ENCODE results near the gene JAKMIP2. TPM values are rescaled to one million over a fixed set of nuclear protein-coding genes. Genes with fewer than 3 reads are reported as not detected.
"Not testable (repeated sequence)": the region's sequence is repeated elsewhere in the genome, so short reads cannot be mapped to it uniquely, and the experiment has no call there.

JAKMIP2 gene
- total RNA-seq, 2 donors from 2014 or later, result 1.2 to 6.3 TPM

DNA sequence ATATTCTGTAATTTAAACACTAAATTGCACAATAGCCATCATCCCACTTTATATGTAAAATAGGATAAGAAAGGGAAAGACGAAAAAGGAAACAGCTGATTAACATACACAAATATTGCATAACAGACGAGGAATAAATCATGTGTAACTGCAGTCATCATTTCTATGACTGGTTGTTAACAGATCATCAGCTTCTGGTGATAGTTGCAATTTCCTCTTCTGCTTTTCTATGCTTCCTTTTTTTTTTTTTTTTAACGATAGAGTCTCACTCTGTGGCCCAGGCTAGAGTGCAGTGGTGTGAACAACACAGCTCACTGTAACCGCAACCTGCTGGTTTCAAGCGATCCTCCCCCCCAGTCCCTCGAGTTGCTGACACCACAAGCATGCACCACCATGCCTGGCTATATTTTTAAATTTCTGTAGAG, 22.5 kb upstream of the JAKMIP2 start:
- no peaks in the 10 kb centered on the region for H3K9me3 Mint-ChIP-seq
- H3K36me3 Mint-ChIP-seq (ENCODE audit: insufficient read depth in 2 of 2), result no peaks in the 10 kb centered on the region
- no peaks in the 10 kb centered on the region for H3K27me3 Mint-ChIP-seq (ENCODE audit: low read depth)
- H3K4me1 Mint-ChIP-seq (ENCODE audit: low read depth), result no peaks in the 10 kb centered on the region
- H3K27ac Mint-ChIP-seq, result no peak overlapping the region
- H3K4me3 Mint-ChIP-seq, result no peak overlapping the region
- peak; percentile 54 to 64 for ATAC-seq (replicated peaks in 1 of 2)
- peak in 1 of 2 donors; percentile 31 for DNase-seq

DNA sequence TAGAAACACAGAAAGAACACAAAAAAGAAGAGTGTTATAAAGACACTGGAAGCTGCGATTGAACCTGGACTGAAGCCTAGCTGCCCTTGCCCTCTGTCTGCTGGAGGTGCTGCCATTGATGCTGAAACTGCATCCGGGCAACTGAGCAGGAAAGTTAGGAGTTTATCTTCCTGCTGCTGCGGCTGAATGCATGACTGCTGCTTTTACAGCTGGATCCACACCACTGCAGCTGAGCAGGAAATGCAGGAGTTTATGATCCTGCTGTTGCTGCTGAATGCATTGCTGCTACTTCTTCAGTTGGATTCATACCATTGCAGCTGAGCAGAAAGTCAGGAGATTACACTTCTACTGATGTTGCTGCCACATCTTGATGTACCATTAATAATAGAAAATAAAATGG, 21.8 kb upstream of the JAKMIP2 start:
- Mint-ChIP-seq H3K27ac (no peak overlapping the region), H3K4me1 (ENCODE audit: low read depth) (no peaks in the 10 kb centered on the region), H3K9me3 (no peaks in the 10 kb centered on the region), H3K4me3 (no peak overlapping the region), H3K36me3 (ENCODE audit: insufficient read depth in 2 of 2) (no peaks in the 10 kb centered on the region), H3K27me3 (ENCODE audit: low read depth) (no peaks in the 10 kb centered on the region)
- DNase-seq (no peak), ATAC-seq (replicated peaks in 1 of 2) (no peak)

DNA sequence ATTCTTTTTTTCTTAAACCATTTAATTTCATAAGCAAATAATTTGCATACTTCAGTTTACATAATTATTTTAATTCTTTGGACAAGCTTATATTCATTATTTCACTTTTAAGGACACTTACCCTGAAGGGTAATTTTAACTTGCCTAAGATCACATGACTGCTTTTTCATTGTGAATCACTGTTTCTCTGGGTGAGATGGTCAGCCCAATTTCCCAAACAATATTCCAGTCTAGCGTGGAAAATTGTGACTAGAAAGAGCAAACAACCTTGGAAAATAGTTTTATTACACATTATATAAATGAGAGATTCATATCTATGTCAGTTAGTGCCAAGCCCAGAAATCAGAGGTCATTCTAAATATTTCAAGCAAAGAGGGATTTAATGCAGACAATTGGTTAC, 21.4 kb upstream of the JAKMIP2 start:
- no peak overlapping the region for H3K27ac Mint-ChIP-seq
- no peaks in the 10 kb centered on the region for H3K27me3 Mint-ChIP-seq (ENCODE audit: low read depth)

DNA sequence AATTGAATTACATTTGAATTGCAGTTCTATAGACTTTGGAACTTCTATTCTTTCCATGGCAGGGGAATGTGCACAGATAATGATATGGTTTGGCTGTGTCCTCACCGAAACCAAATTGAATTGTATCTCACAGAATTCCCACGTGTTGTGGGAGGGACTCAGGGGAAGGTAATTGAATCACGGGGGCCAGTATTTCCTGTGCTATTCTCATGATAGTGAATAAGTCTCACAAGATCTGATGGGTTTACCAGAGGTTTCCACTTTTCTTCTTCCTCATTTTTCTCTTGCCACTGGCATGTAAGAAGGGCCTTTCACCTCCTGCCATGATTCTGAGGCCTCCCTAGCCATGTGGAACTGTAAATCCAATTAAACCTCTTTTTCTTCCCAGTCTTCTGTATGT, 20.6 kb upstream of the JAKMIP2 start:
- ATAC-seq (replicated peaks in 1 of 2); H3K27ac Mint-ChIP-seq; H3K9me3 Mint-ChIP-seq; H3K4me3 Mint-ChIP-seq; H3K27me3 Mint-ChIP-seq (ENCODE audit: low read depth); H3K4me1 Mint-ChIP-seq (ENCODE audit: low read depth); H3K36me3 Mint-ChIP-seq (ENCODE audit: insufficient read depth in 2 of 2); DNase-seq: not testable (repeated sequence)

More for the DNA sequence above, 21.4 kb upstream of the JAKMIP2 start:
- no peak for DNase-seq
- ATAC-seq (replicated peaks in 1 of 2), result no peak
- H3K36me3 Mint-ChIP-seq (ENCODE audit: insufficient read depth in 2 of 2), result no peaks in the 10 kb centered on the region
- H3K4me1 Mint-ChIP-seq (ENCODE audit: low read depth), result no peaks in the 10 kb centered on the region
- H3K4me3 Mint-ChIP-seq, result no peak overlapping the region
- no peaks in the 10 kb centered on the region for H3K9me3 Mint-ChIP-seq

GRCh38 chr5:147801461-147801860, 18.9 kb upstream of the JAKMIP2 start:
- no peaks in the 10 kb centered on the region for H3K36me3 Mint-ChIP-seq (ENCODE audit: insufficient read depth in 2 of 2)
- no peak for ATAC-seq (replicated peaks in 1 of 2)

GRCh38 chr5:147800491-147800890, 18.0 kb upstream of the JAKMIP2 start:
- H3K27me3 Mint-ChIP-seq (ENCODE audit: low read depth), result no peaks in the 10 kb centered on the region
- no peaks in the 10 kb centered on the region for H3K9me3 Mint-ChIP-seq
- no peaks in the 10 kb centered on the region for H3K36me3 Mint-ChIP-seq (ENCODE audit: insufficient read depth in 2 of 2)
- H3K4me3 Mint-ChIP-seq, result no peak overlapping the region
- H3K4me1 Mint-ChIP-seq (ENCODE audit: low read depth), result no peaks in the 10 kb centered on the region
- no peak overlapping the region for H3K27ac Mint-ChIP-seq
- no peak for ATAC-seq (replicated peaks in 1 of 2)
- DNase-seq, result no peak

More at GRCh38 chr5:147801461-147801860, 18.9 kb upstream of the JAKMIP2 start:
- H3K4me3 Mint-ChIP-seq, result no peak overlapping the region
- H3K27ac Mint-ChIP-seq, result no peak overlapping the region
- no peaks in the 10 kb centered on the region for H3K9me3 Mint-ChIP-seq
- H3K27me3 Mint-ChIP-seq (ENCODE audit: low read depth), result no peaks in the 10 kb centered on the region
- no peak for DNase-seq
- H3K4me1 Mint-ChIP-seq (ENCODE audit: low read depth), result no peaks in the 10 kb centered on the region

GRCh38 chr5:147796556-147797308, 14.2 kb upstream of the JAKMIP2 start:
- ATAC-seq (replicated peaks in 1 of 2) (no peak), DNase-seq (no peak)
- Mint-ChIP-seq H3K27me3 (ENCODE audit: low read depth) (no peaks in the 10 kb centered on the region), H3K27ac (no peak overlapping the region), H3K4me1 (ENCODE audit: low read depth) (no peaks in the 10 kb centered on the region), H3K36me3 (ENCODE audit: insufficient read depth in 2 of 2) (no peaks in the 10 kb centered on the region), H3K9me3 (no peaks in the 10 kb centered on the region), H3K4me3 (no peak overlapping the region)

DNA sequence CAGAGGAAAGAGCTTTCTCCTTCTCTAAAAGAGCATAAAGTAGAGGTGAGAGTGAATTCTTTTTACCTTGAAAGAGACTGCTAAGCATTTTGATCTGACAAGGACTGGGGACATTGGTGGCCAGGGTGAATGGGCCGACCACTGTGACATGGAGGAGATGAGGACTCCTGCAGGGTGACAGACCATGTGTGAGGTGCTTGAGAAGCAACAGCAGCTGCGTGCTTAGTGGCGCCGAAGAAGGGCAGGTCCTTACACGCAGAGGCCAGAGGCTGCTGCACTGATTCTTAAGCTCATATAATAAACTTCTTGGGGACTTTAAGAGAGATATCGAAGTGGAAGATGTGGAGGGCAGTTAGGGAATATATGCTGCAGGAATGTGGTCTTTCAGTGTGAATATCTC, 8.7 kb upstream of the JAKMIP2 start:
- Mint-ChIP-seq H3K9me3 (no peaks in the 10 kb centered on the region), H3K27me3 (ENCODE audit: low read depth) (no peaks in the 10 kb centered on the region), H3K4me1 (ENCODE audit: low read depth) (no peaks in the 10 kb centered on the region), H3K27ac (no peak overlapping the region), H3K36me3 (ENCODE audit: insufficient read depth in 2 of 2) (no peaks in the 10 kb centered on the region), H3K4me3 (no peak overlapping the region)
- ATAC-seq (replicated peaks in 1 of 2), result no peak
- no peak for DNase-seq

- Mint-ChIP-seq H3K27ac (no peak overlapping the region), H3K27me3 (ENCODE audit: low read depth) (no peaks in the 10 kb centered on the region), H3K4me3 (no peak overlapping the region), H3K4me1 (ENCODE audit: low read depth) (no peaks in the 10 kb centered on the region), H3K9me3 (no peaks in the 10 kb centered on the region), H3K36me3 (ENCODE audit: insufficient read depth in 2 of 2) (no peaks in the 10 kb centered on the region)
- ATAC-seq (replicated peaks in 1 of 2) (no peak), DNase-seq (no peak)
Observed at GRCh38 chr5:147789820-147790219, 7.3 kb upstream of the JAKMIP2 start.

- no peak for ATAC-seq (replicated peaks in 1 of 2)
- Mint-ChIP-seq H3K9me3 (no peaks in the 10 kb centered on the region), H3K4me3 (no peak overlapping the region), H3K27me3 (ENCODE audit: low read depth) (no peaks in the 10 kb centered on the region), H3K4me1 (ENCODE audit: low read depth) (no peaks in the 10 kb centered on the region), H3K36me3 (ENCODE audit: insufficient read depth in 2 of 2) (no peaks in the 10 kb centered on the region), H3K27ac (no peak overlapping the region)
- DNase-seq, result no peak
Observed at GRCh38 chr5:147788023-147788422, 5.5 kb upstream of the JAKMIP2 start.

GRCh38 chr5:147786142-147786541, 3.6 kb upstream of the JAKMIP2 start:
- H3K36me3 Mint-ChIP-seq (ENCODE audit: insufficient read depth in 2 of 2), result no peaks in the 10 kb centered on the region
- DNase-seq, result no peak
- no peak overlapping the region for H3K4me3 Mint-ChIP-seq
- peaks cover 7% of the 10 kb centered on the region for H3K4me1 Mint-ChIP-seq (ENCODE audit: low read depth)
- no peaks in the 10 kb centered on the region for H3K9me3 Mint-ChIP-seq
- no peak overlapping the region for H3K27ac Mint-ChIP-seq
- no peak for ATAC-seq (replicated peaks in 1 of 2)
- H3K27me3 Mint-ChIP-seq (ENCODE audit: low read depth), result no peaks in the 10 kb centered on the region

DNA sequence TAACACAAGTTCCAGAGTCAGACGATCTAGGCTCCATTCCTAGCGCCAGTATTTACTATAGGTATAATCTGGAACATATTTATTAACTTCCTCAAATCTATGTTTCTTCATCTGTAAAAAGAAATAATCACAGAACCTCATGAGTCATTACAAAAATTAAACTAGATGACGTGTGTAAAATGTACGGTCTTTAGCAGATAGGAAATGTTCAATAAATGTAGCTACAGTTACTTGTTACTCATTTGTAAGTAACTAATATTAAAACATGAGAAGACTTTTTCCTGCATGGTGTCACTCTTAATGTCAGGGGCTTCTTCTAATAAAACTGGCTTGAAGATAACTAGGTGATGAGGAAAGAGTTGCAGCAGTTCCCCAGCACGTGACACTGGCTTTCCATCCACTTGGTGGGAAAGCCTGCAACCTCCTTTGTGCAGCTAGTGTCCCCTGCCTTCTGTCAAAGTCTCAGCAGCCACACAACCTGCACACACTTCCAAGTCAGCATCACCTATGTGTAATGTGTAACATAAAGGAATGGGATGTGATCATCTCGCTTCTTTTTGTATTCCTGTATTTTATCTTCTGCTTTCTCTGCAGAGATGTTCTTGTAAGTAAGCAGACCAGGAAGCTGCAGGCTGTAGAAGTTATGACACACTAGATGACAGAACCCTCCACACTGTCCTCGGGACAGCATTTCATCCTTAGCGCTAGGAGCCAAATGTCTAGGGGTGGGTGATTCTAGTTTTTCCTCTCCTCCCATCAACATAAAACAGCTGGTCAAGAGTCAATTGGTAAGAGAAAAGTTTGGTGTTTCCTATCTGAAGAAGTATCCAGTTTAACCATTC, 1.8 kb upstream of the JAKMIP2 start:
- no peak for DNase-seq
- no peaks in the 10 kb centered on the region for H3K27me3 Mint-ChIP-seq (ENCODE audit: low read depth)

DNA sequence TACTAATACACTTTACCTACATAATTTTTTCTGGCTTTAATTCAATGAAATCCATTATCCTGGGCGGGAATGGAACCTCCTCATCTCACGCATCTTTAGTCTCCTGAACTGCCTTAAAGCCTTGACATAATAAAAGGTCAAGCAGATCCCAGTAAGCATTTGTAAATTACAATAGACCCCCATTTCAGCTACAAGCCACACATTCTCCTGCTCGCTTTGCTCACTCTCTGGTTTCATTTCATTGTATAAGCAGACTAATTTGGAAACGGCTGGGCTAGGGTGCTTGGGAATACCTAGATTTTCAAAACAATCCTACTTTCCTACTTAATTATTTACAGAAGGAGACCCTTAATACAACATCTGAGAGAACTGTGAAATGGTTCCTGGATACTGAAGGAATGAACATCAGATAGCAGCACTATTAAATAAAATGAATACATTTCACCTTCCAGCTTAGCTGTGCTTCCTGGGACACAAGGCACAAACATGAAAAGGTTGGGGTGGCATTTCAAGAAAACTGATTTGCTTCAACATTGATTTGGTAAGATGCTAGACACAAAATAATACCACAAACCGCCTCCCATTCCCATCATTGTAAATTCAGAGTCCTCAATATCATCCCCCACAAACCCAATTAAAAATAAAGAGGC, 1.5 kb downstream of the JAKMIP2 start:
- no peak for ATAC-seq (replicated peaks in 1 of 2)
- Mint-ChIP-seq H3K9me3 (peaks cover 2 to 5% of the 10 kb centered on the region in 2 donors), H3K4me1 (ENCODE audit: low read depth) (peaks cover 15% of the 10 kb centered on the region), H3K4me3 (peak overlapping the region; percentile 91 to 94), H3K27me3 (ENCODE audit: low read depth) (no peaks in the 10 kb centered on the region), H3K27ac (peak overlapping the region; percentile 92), H3K36me3 (ENCODE audit: insufficient read depth in 2 of 2) (no peaks in the 10 kb centered on the region)
- DNase-seq, result no peak

More for the DNA sequence above, 1.8 kb upstream of the JAKMIP2 start:
- Mint-ChIP-seq H3K36me3 (ENCODE audit: insufficient read depth in 2 of 2) (no peaks in the 10 kb centered on the region), H3K4me1 (ENCODE audit: low read depth) (peaks cover 15% of the 10 kb centered on the region), H3K27ac (no peak overlapping the region), H3K9me3 (no peaks in the 10 kb centered on the region), H3K4me3 (no peak overlapping the region)
- no peak for ATAC-seq (replicated peaks in 1 of 2)
